Hepatocyte (in vitro differentiated cells): Measurements from ENCODE around the gene KIAA1549.

Experiments used
- CTCF ChIP-seq: fragments of 200-600 bp; sonication (generic); IDR thresholded peaks from 2 replicates; pipeline ENCODE4 v1.5.1; 2016; ENCODE audit warnings: antibody characterized with exemption, mild to moderate bottlenecking; ENCODE audit not compliant: poor library complexity
- EZH2 ChIP-seq: fragments of 200-600 bp; sonication (generic); IDR thresholded peaks from 2 replicates; pipeline ENCODE4 v1.6.1; 2016; ENCODE audit warnings: antibody characterized with exemption, mild to moderate bottlenecking, borderline replicate concordance

GRCh38 chr7:138837627-138838026, 143.6 kb downstream of the KIAA1549 start:
- no peak for TF ChIP-seq EZH2
- TF ChIP-seq CTCF: no peak
